GM12878 (cell line): Measurements from ENCODE around the gene MEIOC. TPM values are rescaled to one million over a fixed set of nuclear protein-coding genes. Genes with fewer than 3 reads are reported as not detected.
A peak's percentile ranks its signal among the peaks of the same experiment; 100 is the strongest.

Experiments used
- ATF7 ChIP-seq: fragments of 450-650 bp; IDR thresholded peaks from 2 replicates; pipeline ENCODE4 v1.6.1; 2016; ENCODE audit warnings: low read depth, mild to moderate bottlenecking
- BRCA1 ChIP-seq: IDR thresholded peaks from 2 replicates; pipeline ENCODE4 v1.6.1; 2011; ENCODE audit warnings: low read depth, low read length, improper control_type of control experiment
- CBX3 ChIP-seq: fragments of 200-600 bp; sonication (generic); IDR thresholded peaks from 2 replicates; pipeline ENCODE4 v1.6.1; 2016; ENCODE audit warnings: low read depth, borderline replicate concordance
- CHD2 ChIP-seq: IDR thresholded peaks from 2 replicates; pipeline ENCODE4 v1.6.1; 2011; ENCODE audit warnings: low read depth, low read length, improper control_type of control experiment, borderline replicate concordance
- EP300 ChIP-seq, 2 experiments: fragments of 150-350 bp in 1 of 2; IDR thresholded peaks; 2 replicates each; pipeline ENCODE4 v1.6.1; 2011 to 2012; ENCODE audit warnings: low read depth in 2 of 2, low read length in 2 of 2, borderline replicate concordance in 1 of 2, improper control_type of control experiment in 1 of 2, inconsistent platforms in 1 of 2; ENCODE audit not compliant: control insufficient read depth in 1 of 2
- FOS ChIP-seq: IDR thresholded peaks from 3 replicates; pipeline ENCODE4 v1.6.1; 2011; ENCODE audit warnings: borderline replicate concordance; ENCODE audit not compliant: insufficient read length; ENCODE audit errors: extremely low read depth
- HDAC6 ChIP-seq: fragments of 200-600 bp; sonication (generic); IDR thresholded peaks from one replicate; pipeline ENCODE4 v1.8.0; 2017; ENCODE audit warnings: antibody characterized with exemption; ENCODE audit not compliant: unreplicated experiment
- KDM1A ChIP-seq: fragments of 200-600 bp; sonication (generic); IDR thresholded peaks from 2 replicates; pipeline ENCODE4 v1.6.1; 2016; ENCODE audit warnings: borderline replicate concordance
- MLLT1 ChIP-seq: fragments of 450-650 bp; IDR thresholded peaks from 2 replicates; pipeline ENCODE4 v1.6.1; 2016; ENCODE audit warnings: mild to moderate bottlenecking
- NFIC ChIP-seq: IDR thresholded peaks from 2 replicates; pipeline ENCODE4 v1.6.1; 2012; ENCODE audit warnings: low read depth, mild to moderate bottlenecking, inconsistent platforms, low read length, moderate library complexity
- NR2C1 ChIP-seq: fragments of 450-650 bp; IDR thresholded peaks from 2 replicates; pipeline ENCODE4 v1.6.1; 2017; ENCODE audit warnings: antibody characterized with exemption, mild to moderate bottlenecking, moderate library complexity
- SMAD5 ChIP-seq: IDR thresholded peaks from 2 replicates; pipeline ENCODE4 v1.6.1; 2016; ENCODE audit warnings: antibody characterized with exemption, low read depth
- SUZ12 ChIP-seq: fragments of 200-600 bp; sonication (generic); IDR thresholded peaks from one replicate; pipeline ENCODE4 v1.6.1; 2018; ENCODE audit warnings: antibody characterized with exemption, mild to moderate bottlenecking; ENCODE audit not compliant: unreplicated experiment
- TAF1 ChIP-seq: IDR thresholded peaks from 2 replicates; pipeline ENCODE4 v1.6.1; 2011; ENCODE audit warnings: mild to moderate bottlenecking, low read depth, low read length, borderline replicate concordance
- USF1 ChIP-seq: IDR thresholded peaks from 2 replicates; pipeline ENCODE4 v1.6.1; 2011; ENCODE audit warnings: borderline replicate concordance, low read depth, mild to moderate bottlenecking, moderate library complexity, mixed read lengths, low read length; ENCODE audit not compliant: insufficient read depth; ENCODE audit errors: extremely low read length
- ZBTB33 ChIP-seq: fragments of 450-650 bp; IDR thresholded peaks from 2 replicates; pipeline ENCODE4 v1.6.1; 2017; ENCODE audit warnings: mild to moderate bottlenecking
- ZNF622 ChIP-seq: fragments of 450-650 bp; IDR thresholded peaks from 2 replicates; pipeline ENCODE4 v1.6.1; 2017; ENCODE audit warnings: mild to moderate bottlenecking, inconsistent platforms
- polyA plus RNA-seq, 11 experiments: library from polyadenylated mRNA; depleted of rRNA in 4 of 11; unstranded in 6 of 11; stranded (reverse) in 5 of 11; fragments of >200 nt; fragmentation: Nextera tagmentation in 4 of 11; fragmentation: Illumina TruSeq in 1 of 11; extraction: Ambion mirVana in 4 of 11; extraction: Trizol in 1 of 11; gene quantifications; 1 replicate in 1 of 11; 2 replicates in 10 of 11; pipeline versions ENCODE4 v1.2.1 to v1.2.3, GENCODE V29; 2011 to 2016; ENCODE audit warnings: inconsistent platforms in 2 of 11, missing spikeins in 2 of 11, low read depth in 1 of 11
- total RNA-seq, 4 experiments: library from RNA; depleted of rRNA in 3 of 4; stranded (reverse); fragments of >200 nt in 3 of 4; fragmentation: Illumina TruSeq in 1 of 4; extraction: Trizol in 1 of 4; gene quantifications; 2 replicates each; pipeline versions ENCODE4 v1.2.1 to v1.2.3, GENCODE V29; 2013 to 2021
- TF ChIP-seq, protein P1 (sequence below): fragments of 450-650 bp; IDR thresholded peaks from 2 replicates; pipeline ENCODE4 v1.6.1; 2017; ENCODE audit warnings: mild to moderate bottlenecking, low read depth, inconsistent platforms; ENCODE audit not compliant: poor library complexity, severe bottlenecking
- TF ChIP-seq, protein P2 (sequence below): fragments of 450-650 bp; formaldehyde crosslinking; IDR thresholded peaks from 2 replicates; pipeline ENCODE4 v1.4.0; 2022; ENCODE audit warnings: mild to moderate bottlenecking, moderate library complexity

Gene MEIOC
- total and polyA plus RNA-seq, 10 of the 15 experiments (the other 5 are each of a cell fraction or from before 2014, with no cell fraction given) = 0.01 to 0.48 (median 0.12) TPM; not detected in 4

DNA sequence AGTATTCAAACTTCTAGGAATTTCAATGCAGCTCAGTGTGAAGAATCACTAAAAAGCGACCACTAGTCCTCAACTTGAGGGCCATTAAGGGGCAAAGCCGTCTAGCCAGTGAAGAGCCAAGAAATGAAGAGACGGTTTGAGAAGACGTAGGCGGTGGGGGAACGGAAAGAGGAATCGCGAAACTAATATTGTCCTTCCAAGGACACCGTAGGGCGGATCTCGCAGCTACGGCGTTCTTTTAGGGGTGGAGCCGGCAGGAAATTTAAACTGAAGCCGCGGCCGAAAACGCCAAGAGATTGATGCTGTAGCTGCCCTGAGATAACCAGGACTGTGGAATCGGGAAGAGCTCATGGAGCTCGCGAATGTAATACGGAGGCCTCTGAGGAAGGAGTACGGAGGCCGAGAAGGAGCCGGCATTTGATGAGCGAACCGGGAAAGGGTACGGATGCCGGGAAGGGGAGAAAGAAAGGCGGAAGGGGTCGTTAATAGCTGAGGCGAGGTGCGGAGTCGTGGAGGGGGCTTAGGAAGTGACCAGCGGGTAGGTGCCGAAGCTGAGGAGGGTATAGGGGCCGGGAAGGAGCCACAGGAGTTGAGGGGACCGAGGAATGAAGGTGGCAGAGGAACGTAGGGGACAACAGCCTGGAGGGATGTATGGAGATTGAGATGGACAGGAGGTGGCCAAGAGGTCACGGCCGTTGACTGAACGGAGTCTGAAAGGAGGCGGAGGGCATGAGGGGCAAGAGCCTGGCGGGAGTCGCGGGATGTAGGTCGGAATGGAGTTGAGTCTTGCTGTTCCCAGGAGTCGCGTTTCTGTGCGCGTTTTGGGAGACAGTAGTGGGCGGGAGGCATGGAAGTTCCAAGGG is 52.4 kb downstream of the MEIOC start, which contains the start of gene DBF4B (continued):
- TF ChIP-seq, protein P1, sequence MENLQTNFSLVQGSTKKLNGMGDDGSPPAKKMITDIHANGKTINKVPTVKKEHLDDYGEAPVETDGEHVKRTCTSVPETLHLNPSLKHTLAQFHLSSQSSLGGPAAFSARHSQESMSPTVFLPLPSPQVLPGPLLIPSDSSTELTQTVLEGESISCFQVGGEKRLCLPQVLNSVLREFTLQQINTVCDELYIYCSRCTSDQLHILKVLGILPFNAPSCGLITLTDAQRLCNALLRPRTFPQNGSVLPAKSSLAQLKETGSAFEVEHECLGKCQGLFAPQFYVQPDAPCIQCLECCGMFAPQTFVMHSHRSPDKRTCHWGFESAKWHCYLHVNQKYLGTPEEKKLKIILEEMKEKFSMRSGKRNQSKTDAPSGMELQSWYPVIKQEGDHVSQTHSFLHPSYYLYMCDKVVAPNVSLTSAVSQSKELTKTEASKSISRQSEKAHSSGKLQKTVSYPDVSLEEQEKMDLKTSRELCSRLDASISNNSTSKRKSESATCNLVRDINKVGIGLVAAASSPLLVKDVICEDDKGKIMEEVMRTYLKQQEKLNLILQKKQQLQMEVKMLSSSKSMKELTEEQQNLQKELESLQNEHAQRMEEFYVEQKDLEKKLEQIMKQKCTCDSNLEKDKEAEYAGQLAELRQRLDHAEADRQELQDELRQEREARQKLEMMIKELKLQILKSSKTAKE = peak; percentile 76
- TF ChIP-seq ZBTB33 (no peak), FOS (no peak), KDM1A (no peak), BRCA1 (no peak), TAF1 (peak; percentile 67; the same call in 1 of the 2 replicates), SMAD5 (peak; percentile 65; the same call in 1 of the 2 replicates), NR2C1 (no peak; the same call in 1 of the 2 replicates), NFIC (peak; percentile 39; the same call in 1 of the 2 replicates), HDAC6 (no peak), MLLT1 (peak; percentile 78), ZNF622 (no peak), USF1 (no peak), CHD2 (no peak), CBX3 (no peak), ATF7 (peak; percentile 90), SUZ12 (no peak), EP300 (IDR thresholded peaks at IDR 0.05; ENCODE audit: borderline replicate concordance in 1 of 2, control insufficient read depth in 1 of 2, low read depth in 2 of 2, low read length in 2 of 2) (no peak)
- TF ChIP-seq, protein P2, sequence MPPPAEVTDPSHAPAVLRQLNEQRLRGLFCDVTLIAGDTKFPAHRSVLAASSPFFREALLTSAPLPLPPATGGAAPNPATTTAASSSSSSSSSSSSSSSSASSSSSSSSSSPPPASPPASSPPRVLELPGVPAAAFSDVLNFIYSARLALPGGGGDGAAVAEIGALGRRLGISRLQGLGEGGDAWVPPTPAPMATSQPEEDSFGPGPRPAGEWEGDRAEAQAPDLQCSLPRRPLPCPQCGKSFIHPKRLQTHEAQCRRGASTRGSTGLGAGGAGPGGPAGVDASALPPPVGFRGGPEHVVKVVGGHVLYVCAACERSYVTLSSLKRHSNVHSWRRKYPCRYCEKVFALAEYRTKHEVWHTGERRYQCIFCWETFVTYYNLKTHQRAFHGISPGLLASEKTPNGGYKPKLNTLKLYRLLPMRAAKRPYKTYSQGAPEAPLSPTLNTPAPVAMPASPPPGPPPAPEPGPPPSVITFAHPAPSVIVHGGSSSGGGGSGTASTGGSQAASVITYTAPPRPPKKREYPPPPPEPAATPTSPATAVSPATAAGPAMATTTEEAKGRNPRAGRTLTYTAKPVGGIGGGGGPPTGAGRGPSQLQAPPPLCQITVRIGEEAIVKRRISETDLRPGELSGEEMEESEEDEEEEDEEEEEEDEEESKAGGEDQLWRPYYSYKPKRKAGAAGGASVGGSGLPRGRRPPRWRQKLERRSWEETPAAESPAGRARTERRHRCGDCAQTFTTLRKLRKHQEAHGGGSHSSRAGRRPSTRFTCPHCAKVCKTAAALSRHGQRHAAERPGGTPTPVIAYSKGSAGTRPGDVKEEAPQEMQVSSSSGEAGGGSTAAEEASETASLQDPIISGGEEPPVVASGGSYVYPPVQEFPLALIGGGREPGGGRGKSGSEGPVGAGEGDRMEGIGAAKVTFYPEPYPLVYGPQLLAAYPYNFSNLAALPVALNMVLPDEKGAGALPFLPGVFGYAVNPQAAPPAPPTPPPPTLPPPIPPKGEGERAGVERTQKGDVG (CRISPR knock-in tag) = no peak
